Tibial nerve (tissue), 4 donors: ENCODE data around the gene MUCL3.

Experiments used
- CTCF ChIP-seq, 5 experiments: fragments of 200-600 bp in 3 of 5; fragments of 450-650 bp in 2 of 5; sonication (generic) in 3 of 5; IDR thresholded peaks; one replicate each; pipeline ENCODE4 v1.5.1; 2016 to 2019; ENCODE audit warnings: antibody characterized with exemption in 5 of 5, mild to moderate bottlenecking in 3 of 5, moderate library complexity in 2 of 5
- EP300 ChIP-seq, 2 donors: sonication (generic); formaldehyde crosslinking; IDR thresholded peaks; one replicate each; pipeline ENCODE4 v1.6.1; 2017; ENCODE audit warnings: antibody characterized with exemption in 2 of 2, mild to moderate bottlenecking in 1 of 2
- POLR2A ChIP-seq, 2 donors: fragments of 450-650 bp; IDR thresholded peaks; one replicate each; pipeline ENCODE4 v1.6.1; 2017; ENCODE audit warnings: antibody characterized with exemption in 2 of 2, mild to moderate bottlenecking in 2 of 2, moderate library complexity in 2 of 2

- TF ChIP-seq CTCF (IDR thresholded peaks at IDR 0.05) (no peak), POLR2A (IDR thresholded peaks at IDR 0.05) (no peak), EP300 (IDR thresholded peaks at IDR 0.05) (no peak)
Observed at GRCh38 chr6:30985490-30985889, 44.7 kb downstream of the MUCL3 start.
